Fibroblast of lung (primary cell): ENCODE results near the gene MPP7. TPM values are rescaled to one million over a fixed set of nuclear protein-coding genes. Genes with fewer than 3 reads are reported as not detected.

Source experiments
- DNase-seq, 2 donors: peaks; one replicate each; pipeline versions ENCODE4 v3.0.0 to v3.0.0-alpha.2; 2010; ENCODE audit warnings: low read depth in 2 of 2
- H2AFZ ChIP-seq: 2 replicates; pipeline ENCODE4 v1.5.1; 2012; ENCODE audit warnings: low read length, control low read depth, inconsistent platforms
- H3K27ac ChIP-seq: 2 replicates; pipeline ENCODE4 v1.5.1; 2011; ENCODE audit warnings: low read length, control low read depth; ENCODE audit not compliant: insufficient read depth
- H3K27me3 ChIP-seq: 2 replicates; pipeline ENCODE4 v1.5.1; 2011; ENCODE audit warnings: mild to moderate bottlenecking, low read length; ENCODE audit not compliant: control insufficient read depth, insufficient read depth
- H3K36me3 ChIP-seq: 2 replicates; pipeline ENCODE4 v1.5.1; 2011; ENCODE audit warnings: low read length; ENCODE audit not compliant: control insufficient read depth, insufficient read depth
- H3K4me1 ChIP-seq: 2 replicates; pipeline ENCODE4 v1.5.1; 2011; ENCODE audit warnings: low read length; ENCODE audit not compliant: control insufficient read depth, insufficient read depth; ENCODE audit errors: extremely low read depth
- H3K4me2 ChIP-seq: 2 replicates; pipeline ENCODE4 v1.5.1; 2011; ENCODE audit warnings: low read length, control low read depth; ENCODE audit not compliant: insufficient read depth; ENCODE audit errors: extremely low read depth
- H3K4me3 ChIP-seq, 4 experiments: fragments of 200-600 bp in 1 of 4; sonication (generic) in 1 of 4; replicated peaks in 1 of 4; 2 replicates each; pipeline ENCODE4 v1.5.1; 2011 to 2016; ENCODE audit warnings: low read length in 4 of 4, low read depth in 3 of 4, mild to moderate bottlenecking in 3 of 4, control low read depth in 2 of 4, inconsistent platforms in 1 of 4, mixed read lengths in 1 of 4; ENCODE audit not compliant: insufficient read depth in 1 of 4; ENCODE audit errors: control extremely low read depth in 1 of 4
- H3K79me2 ChIP-seq: 2 replicates; pipeline ENCODE4 v1.5.1; 2012; ENCODE audit warnings: mild to moderate bottlenecking, low read length, inconsistent platforms; ENCODE audit not compliant: control insufficient read depth, insufficient read depth
- H3K9ac ChIP-seq: 2 replicates; pipeline ENCODE4 v1.5.1; 2011; ENCODE audit warnings: mild to moderate bottlenecking, low read length, control low read depth; ENCODE audit not compliant: insufficient read depth
- H3K9me3 ChIP-seq: 2 replicates; pipeline ENCODE4 v1.5.1; 2012; ENCODE audit warnings: low read depth, low read length; ENCODE audit not compliant: control insufficient read depth, insufficient read depth
- H4K20me1 ChIP-seq: 2 replicates; pipeline ENCODE4 v1.5.1; 2011; ENCODE audit warnings: low read length; ENCODE audit not compliant: control insufficient read depth, insufficient read depth; ENCODE audit errors: extremely low read depth
- CTCF ChIP-seq, 2 donors: IDR thresholded peaks in 1 of 2; conservative IDR thresholded peaks in 1 of 2; 1 replicate in 1 of 2; 2 replicates in 1 of 2; pipeline ENCODE4 v1.5.1; 2011 to 2012; ENCODE audit warnings: low read length in 2 of 2, control low read depth in 1 of 2, inconsistent platforms in 1 of 2, low read depth in 1 of 2, mild to moderate bottlenecking in 1 of 2
- EZH2 ChIP-seq: IDR thresholded peaks from 2 replicates; pipeline ENCODE4 v1.5.1; 2012; ENCODE audit warnings: low read length, control low read depth, mild to moderate bottlenecking; ENCODE audit errors: missing control alignments
- polyA plus RNA-seq, 2 donors: library from polyadenylated mRNA; depleted of rRNA in 1 of 2; stranded (reverse) in 1 of 2; unstranded in 1 of 2; fragments of >200 nt; gene quantifications; 2 replicates each; pipeline ENCODE4 v1.2.1, GENCODE V29; 2011 to 2012; ENCODE audit warnings: missing spikeins in 1 of 2
- total RNA-seq: library from RNA; depleted of rRNA; stranded (reverse); fragments of >200 nt; gene quantifications from 2 replicates; pipeline ENCODE4 v1.2.1, GENCODE V29; 2014

Gene MPP7
- total and polyA plus RNA-seq, 2 donors (not counting 1 experiment from before 2014, with no cell fraction given): 0.26 to 0.99 TPM

- no peak for TF ChIP-seq CTCF (conservative IDR thresholded peaks at IDR 0.05 in 1 of 2, IDR thresholded peaks at IDR 0.05 in 1 of 2; ENCODE audit: low read depth in 1 of 2, low read length in 2 of 2)
- TF ChIP-seq EZH2: no peak
- H3K9me3 ChIP-seq: no peaks in the 10 kb centered on the region
- no peak overlapping the region for H2AFZ ChIP-seq
- H4K20me1 ChIP-seq: no peaks in the 10 kb centered on the region
- no peak overlapping the region for H3K4me3 ChIP-seq
- H3K4me2 ChIP-seq: no peak overlapping the region
- DNase-seq: peak; percentile 93 to 98
- no peak overlapping the region for H3K27ac ChIP-seq
- no peaks in the 10 kb centered on the region for H3K27me3 ChIP-seq
- no peaks in the 10 kb centered on the region for H3K36me3 ChIP-seq
- no peaks in the 10 kb centered on the region for H3K4me1 ChIP-seq
- H3K9ac ChIP-seq: no peak overlapping the region
- H3K79me2 ChIP-seq: no peaks in the 10 kb centered on the region
These were observed 29.0 kb upstream of the MPP7 start for GRCh38 chr10:28331841-28332240.

- no peak for TF ChIP-seq EZH2
- no peak for TF ChIP-seq CTCF (conservative IDR thresholded peaks at IDR 0.05 in 1 of 2, IDR thresholded peaks at IDR 0.05 in 1 of 2; ENCODE audit: low read depth in 1 of 2, low read length in 2 of 2)
- Histone ChIP-seq H3K4me1 (no peaks in the 10 kb centered on the region), H3K9ac (no peak overlapping the region), H3K4me3 (no peak overlapping the region), H3K36me3 (no peaks in the 10 kb centered on the region), H3K27ac (no peak overlapping the region), H3K9me3 (no peaks in the 10 kb centered on the region), H3K79me2 (no peaks in the 10 kb centered on the region), H3K4me2 (no peak overlapping the region), H3K27me3 (no peaks in the 10 kb centered on the region), H4K20me1 (no peaks in the 10 kb centered on the region), H2AFZ (no peak overlapping the region)
- no peak for DNase-seq
These were observed 28.2 kb upstream of the MPP7 start for GRCh38 chr10:28331066-28331465.

- no peak for TF ChIP-seq EZH2
- no peak for TF ChIP-seq CTCF (conservative IDR thresholded peaks at IDR 0.05 in 1 of 2, IDR thresholded peaks at IDR 0.05 in 1 of 2; ENCODE audit: low read depth in 1 of 2, low read length in 2 of 2)
- no peaks in the 10 kb centered on the region for H3K27me3 ChIP-seq
- H3K27ac ChIP-seq: no peak overlapping the region
- H3K9ac ChIP-seq: no peak overlapping the region
- no peaks in the 10 kb centered on the region for H4K20me1 ChIP-seq
- H2AFZ ChIP-seq: no peak overlapping the region
- no peaks in the 10 kb centered on the region for H3K36me3 ChIP-seq
- no peaks in the 10 kb centered on the region for H3K79me2 ChIP-seq
- no peak overlapping the region for H3K4me3 ChIP-seq
- H3K4me1 ChIP-seq: no peaks in the 10 kb centered on the region
- peak; percentile 45 to 67 for DNase-seq
- H3K4me2 ChIP-seq: no peak overlapping the region
- H3K9me3 ChIP-seq: no peaks in the 10 kb centered on the region
These were observed 25.5 kb upstream of the MPP7 start for GRCh38 chr10:28328346-28328745.
